ENCODE data around the gene MEG3.
"Not testable (repeated sequence)": the region's sequence is repeated elsewhere in the genome, so short reads cannot be mapped to it uniquely, and the experiment has no call there.

The MEG3 gene

DNA sequence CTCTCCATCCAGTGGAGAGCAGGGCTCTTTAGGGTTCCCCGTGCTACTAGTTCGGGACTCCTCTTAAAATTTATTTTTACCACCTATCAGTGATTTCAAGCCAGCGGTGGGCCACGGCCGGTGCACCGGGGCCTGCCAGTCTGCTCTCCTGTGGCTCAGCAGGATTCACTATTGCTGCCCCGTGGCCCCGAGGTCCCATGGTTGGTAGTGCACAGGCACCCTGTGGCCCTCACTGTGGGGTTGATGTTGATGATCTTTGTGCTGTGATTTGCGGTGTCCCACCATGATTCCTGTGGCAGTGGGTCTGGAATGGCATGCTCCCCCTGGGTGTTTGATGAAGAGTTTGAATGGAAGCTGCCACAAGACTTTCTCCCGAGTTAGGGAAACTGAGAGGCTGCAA lies 12.6 kb upstream of the MEG3 start:
- no peak for DNase-seq (ENCODE audit: low read depth)
- H3K4me3 ChIP-seq (replicated peaks; ENCODE audit: low read depth, low read length): no peak overlapping the region
- TF ChIP-seq CTCF (IDR thresholded peaks at IDR 0.05; ENCODE audit: low read length, missing control alignments): no peak

- TF ChIP-seq CTCF (IDR thresholded peaks at IDR 0.05; ENCODE audit: low read length, missing control alignments): no peak
- no peak overlapping the region for H3K4me3 ChIP-seq (replicated peaks; ENCODE audit: low read depth, low read length)
- DNase-seq (ENCODE audit: low read depth): peak; percentile 81
Measured at GRCh38 chr14:100815478-100816285, 10.2 kb upstream of the MEG3 start.

- TF ChIP-seq CTCF (IDR thresholded peaks at IDR 0.05; ENCODE audit: low read length, missing control alignments): no peak
- H3K4me3 ChIP-seq (replicated peaks; ENCODE audit: low read depth, low read length): no peak overlapping the region
- no peak for DNase-seq (ENCODE audit: low read depth)
Measured at GRCh38 chr14:100816286-100816949, 9.5 kb upstream of the MEG3 start.

- no peak for TF ChIP-seq CTCF (IDR thresholded peaks at IDR 0.05; ENCODE audit: low read length, missing control alignments)
- no peak overlapping the region for H3K4me3 ChIP-seq (replicated peaks; ENCODE audit: low read depth, low read length)
- no peak for DNase-seq (ENCODE audit: low read depth)
Measured at GRCh38 chr14:100816950-100817901, 8.7 kb upstream of the MEG3 start.

DNA sequence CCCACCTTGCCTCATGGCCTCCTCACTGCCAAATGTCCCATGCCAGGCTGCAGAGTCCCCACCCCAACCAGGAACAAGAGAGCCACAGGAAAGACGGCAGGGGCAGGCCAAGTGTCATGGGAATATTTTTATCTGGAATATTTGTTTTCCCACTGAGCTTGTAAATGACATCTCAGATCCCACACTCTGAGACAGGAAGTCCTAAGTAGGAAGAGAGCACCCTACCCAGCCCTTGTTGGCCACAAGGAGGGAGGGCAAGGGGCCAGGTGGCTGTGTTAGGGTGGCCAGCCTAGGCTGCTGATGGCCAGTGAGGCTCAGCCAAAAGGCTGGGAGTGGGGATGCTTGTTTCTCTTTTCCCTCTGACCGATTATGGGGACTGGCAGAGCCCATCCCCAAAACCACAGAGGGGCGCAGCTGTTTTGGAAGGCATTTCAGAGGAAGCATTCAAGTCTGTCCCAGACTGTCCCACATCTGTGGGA lies 7.7 kb upstream of the MEG3 start:
- H3K4me3 ChIP-seq (replicated peaks; ENCODE audit: low read depth, low read length): no peak overlapping the region
- TF ChIP-seq CTCF (IDR thresholded peaks at IDR 0.05; ENCODE audit: low read length, missing control alignments): no peak
- DNase-seq (ENCODE audit: low read depth): no peak

DNA sequence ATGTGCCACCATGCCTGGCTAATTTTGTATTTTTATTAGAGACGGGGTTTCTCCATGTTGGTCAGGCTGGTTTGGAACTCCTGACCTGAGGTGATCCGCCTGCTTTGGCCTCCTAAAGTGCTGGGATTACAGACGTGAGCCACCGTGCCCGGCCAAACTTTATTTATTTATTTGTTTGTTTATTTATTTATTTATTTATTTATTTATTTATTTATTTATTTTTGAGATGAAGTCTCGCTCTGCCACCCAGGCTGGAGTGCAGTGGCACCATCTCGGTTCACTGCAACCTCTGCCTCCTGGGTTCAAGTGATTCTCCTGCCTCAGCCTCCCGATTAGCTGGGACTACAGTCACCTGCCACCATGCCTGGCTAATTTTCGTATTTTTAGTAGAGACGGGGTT lies 7.0 kb upstream of the MEG3 start:
- not testable (repeated sequence) for DNase-seq (ENCODE audit: low read depth)

DNA sequence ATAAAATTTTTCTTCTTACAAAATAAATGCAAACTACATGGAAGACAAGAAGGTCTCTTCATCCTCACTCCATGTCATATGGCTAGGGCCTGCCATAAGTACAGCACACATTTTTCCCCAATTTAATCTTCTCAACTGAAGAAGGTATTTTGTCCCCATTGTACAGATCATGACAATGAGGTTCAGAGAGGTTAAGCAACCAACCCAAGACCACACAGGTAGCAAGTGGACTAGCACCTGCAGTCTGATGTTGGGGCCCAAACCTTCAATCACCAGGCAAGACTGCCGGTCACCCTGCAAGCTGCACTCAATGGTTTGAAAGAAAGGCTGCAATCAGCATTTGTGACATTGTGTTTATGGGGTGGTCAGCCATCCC lies 6.5 kb upstream of the MEG3 start:
- no peak for DNase-seq (ENCODE audit: low read depth)
- no peak for TF ChIP-seq CTCF (IDR thresholded peaks at IDR 0.05; ENCODE audit: low read length, missing control alignments)
- H3K4me3 ChIP-seq (replicated peaks; ENCODE audit: low read depth, low read length): no peak overlapping the region

More for the DNA sequence above, 7.0 kb upstream of the MEG3 start:
- not testable (repeated sequence) for H3K4me3 ChIP-seq (replicated peaks; ENCODE audit: low read depth, low read length)
